Head of caudate nucleus (tissue), 42 donors: ENCODE data around the gene DLG2.
"Not testable (repeated sequence)": the region's sequence is repeated elsewhere in the genome, so short reads cannot be mapped to it uniquely, and the experiment has no call there.

Experiments
- DNase-seq, 42 donors: peaks; one replicate each; pipeline versions ENCODE4 v3.0.0 to v3.0.0-alpha.2; 2020 to 2021; ENCODE audit warnings: mixed read lengths in 7 of 42
- intact Hi-C: fragments of 100-400 bp; cut with DNase I; formaldehyde crosslinking; loops from one replicate; pipeline ENCODE4 v1.15.0; 2022

Gene DLG2

DNA sequence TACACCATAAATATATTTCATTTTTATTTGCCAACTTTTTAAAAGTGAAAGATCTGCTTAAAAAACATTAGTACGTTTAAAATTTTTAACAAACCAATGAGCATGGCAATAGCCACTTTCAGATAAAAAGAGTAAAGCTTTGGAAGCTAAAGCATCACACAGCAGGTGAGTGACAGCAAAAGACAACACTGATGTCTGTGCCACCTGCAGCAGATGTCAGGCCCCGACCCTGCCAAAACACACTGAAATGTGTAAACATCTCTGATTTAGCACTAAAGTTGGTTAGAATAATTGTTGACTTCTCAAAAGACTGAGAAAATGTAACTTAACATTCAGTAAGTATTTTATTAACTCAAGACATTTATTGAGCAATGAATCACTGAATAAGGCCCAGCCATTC, 232.9 kb downstream of the DLG2 start:
- DNase-seq = no peak
- intact Hi-C loops = no loop called here

- no peak for DNase-seq
- intact Hi-C loops = no loop called here
Observed at GRCh38 chr11:85391141-85391540, 236.0 kb downstream of the DLG2 start.

GRCh38 chr11:85385547-85385946, 241.6 kb downstream of the DLG2 start:
- DNase-seq = no peak
- intact Hi-C loops = no loop called here

GRCh38 chr11:85385111-85385510, 242.0 kb downstream of the DLG2 start:
- DNase-seq = no peak
- intact Hi-C loops = no loop called here

DNA sequence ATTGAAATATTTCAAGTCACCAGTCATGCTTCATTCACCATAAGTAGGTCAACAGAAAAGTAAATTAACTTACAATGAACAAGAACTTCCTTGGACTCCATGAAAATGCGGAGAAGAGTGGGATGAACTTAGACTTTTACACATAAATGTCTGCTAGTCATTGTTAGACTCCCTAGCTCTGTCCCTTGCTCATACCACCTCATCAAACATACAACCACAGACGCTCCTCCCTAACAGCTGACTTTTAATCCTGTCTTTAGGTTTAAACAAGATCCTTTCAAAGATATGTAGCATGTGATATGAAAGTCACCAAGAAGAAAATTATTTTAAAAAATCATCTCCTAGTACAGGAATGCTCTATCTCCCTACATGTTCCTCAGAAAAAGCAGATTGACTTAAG, 248.1 kb downstream of the DLG2 start:
- no peak for DNase-seq
- intact Hi-C loops = no loop called here

DNA sequence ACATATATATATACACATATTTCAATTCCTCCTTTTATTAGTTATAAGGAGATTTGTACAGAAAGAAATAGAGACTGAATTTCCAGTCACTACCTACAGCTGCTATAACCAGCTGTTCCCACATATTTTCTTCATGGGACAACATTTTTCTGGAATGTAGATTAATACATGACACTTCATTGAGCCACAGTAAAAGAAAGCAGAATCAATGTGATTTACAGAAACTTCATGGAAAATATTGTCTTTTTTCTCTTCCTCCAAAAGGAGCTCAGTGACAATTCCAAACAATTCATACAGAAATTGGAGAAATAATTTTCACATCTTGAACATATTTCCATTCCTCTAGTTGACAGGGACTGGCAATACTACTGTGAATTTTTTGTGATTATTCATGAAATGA, 249.2 kb downstream of the DLG2 start:
- DNase-seq = no peak
- intact Hi-C loops = no loop called here

DNA sequence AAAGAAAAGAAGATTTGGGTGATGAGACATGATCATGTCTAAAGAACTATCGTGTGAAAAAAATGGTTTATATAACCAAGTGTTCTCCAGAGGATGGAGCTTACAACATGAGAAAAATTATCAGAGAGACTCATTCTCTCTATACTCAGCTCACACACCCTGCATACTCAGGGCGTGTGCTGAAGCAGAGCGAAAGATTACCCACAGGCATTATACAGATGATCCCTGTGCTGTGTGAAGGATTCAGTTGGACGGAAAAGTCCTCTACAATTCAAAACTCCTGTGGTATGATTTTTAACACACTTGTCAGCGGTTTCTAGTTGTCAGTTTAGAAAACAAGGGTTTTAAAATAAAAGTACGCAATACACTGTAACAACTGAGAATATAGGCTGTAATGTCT, 267.3 kb downstream of the DLG2 start:
- intact Hi-C loops = no loop called here

GRCh38 chr11:85355921-85356320, 271.2 kb downstream of the DLG2 start:
- DNase-seq = no peak
- intact Hi-C loops = no loop called here

More for the DNA sequence above, 267.3 kb downstream of the DLG2 start:
- no peak for DNase-seq

- intact Hi-C loops, DNase-seq: not testable (repeated sequence)
Observed at GRCh38 chr11:85349539-85349938, 277.6 kb downstream of the DLG2 start.

DNA sequence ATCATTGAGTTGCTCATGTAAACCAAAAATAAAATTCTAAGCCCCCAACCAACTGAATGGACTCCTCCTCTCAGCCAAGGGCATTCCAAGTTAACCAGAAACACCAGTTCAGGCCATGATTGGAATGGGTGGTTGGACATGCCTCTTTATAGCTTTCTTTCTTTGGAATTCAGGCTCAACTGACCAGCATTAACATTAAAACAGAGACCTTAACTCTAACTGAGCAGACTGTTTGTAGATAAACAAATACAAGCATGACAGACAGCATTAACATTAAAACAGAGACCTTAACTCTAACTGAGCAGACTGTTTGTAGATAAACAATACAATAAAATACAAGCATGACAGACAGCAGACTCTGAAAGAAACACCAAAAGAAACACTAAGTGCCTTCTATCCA, 278.2 kb downstream of the DLG2 start:
- intact Hi-C loops = no loop called here
- DNase-seq = no peak

- intact Hi-C loops = no loop called here
- DNase-seq = no peak
Observed at GRCh38 chr11:85347291-85347690, 279.9 kb downstream of the DLG2 start.

DNA sequence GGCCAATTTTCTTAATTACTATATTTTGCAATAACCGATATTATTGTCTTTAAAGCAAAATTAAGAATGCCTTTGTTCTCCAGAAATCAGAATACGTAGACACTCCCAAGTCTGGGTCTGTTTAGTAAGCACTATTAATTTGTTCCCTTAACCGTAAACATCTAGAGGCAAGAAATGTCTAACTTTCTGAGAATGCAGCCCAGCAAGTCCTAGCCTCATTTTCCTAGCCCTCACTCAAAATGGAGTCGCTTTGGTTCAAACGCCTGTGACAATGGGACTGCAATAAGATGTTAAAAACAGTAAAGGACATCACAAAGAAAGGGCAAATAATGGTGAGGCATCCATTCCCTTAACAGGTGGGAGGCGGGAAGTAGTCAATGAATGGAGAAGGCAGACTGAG, 280.7 kb downstream of the DLG2 start:
- intact Hi-C loops = no loop called here
- DNase-seq = no peak

DNA sequence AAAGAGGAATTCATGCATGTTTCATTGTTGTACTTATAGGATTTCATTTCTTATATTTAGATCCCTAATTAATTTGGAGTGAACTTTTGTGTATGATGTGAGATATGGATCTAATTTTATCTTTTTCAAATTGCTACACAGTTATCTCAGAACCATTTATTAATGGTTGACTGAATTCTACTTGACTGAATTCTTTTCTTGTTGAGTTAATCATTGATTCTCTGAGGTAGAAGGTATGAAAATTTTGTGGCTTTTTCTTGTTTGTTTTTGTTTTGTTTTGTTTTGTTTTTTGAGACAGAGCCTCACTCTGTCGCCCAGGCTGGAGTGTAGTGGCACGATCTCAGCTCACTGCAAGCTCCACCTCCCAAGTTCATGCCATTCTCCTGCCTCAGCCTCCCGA, 286.3 kb downstream of the DLG2 start:
- DNase-seq, intact Hi-C loops: not testable (repeated sequence)

GRCh38 chr11:85318573-85318972, 308.6 kb downstream of the DLG2 start:
- DNase-seq = no peak
- intact Hi-C loops = no loop called here

DNA sequence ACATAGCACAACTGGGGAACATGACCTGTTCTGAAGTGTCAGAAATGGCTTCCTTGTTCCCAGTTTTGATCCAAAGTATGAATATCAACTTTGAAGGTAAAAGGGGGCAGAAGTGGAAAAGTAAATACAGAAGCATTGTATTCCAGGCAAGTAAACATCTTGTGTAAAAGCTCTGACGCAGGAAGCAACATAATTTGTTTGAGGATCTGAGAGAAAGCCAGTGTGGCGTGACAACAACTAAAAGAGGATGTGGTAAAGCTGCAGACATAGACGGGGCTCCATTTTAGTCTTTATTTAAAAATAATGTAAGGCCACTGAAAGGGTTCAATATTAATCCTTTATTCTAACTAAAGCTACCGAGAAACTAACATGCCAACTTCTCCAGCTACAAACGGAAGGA, 310.2 kb downstream of the DLG2 start:
- DNase-seq = peak in 1 of 42 donors; percentile 1
- intact Hi-C loops = no loop called here

- no peak for DNase-seq
- intact Hi-C loops = no loop called here
Observed at GRCh38 chr11:85313741-85314140, 313.4 kb downstream of the DLG2 start.

DNA sequence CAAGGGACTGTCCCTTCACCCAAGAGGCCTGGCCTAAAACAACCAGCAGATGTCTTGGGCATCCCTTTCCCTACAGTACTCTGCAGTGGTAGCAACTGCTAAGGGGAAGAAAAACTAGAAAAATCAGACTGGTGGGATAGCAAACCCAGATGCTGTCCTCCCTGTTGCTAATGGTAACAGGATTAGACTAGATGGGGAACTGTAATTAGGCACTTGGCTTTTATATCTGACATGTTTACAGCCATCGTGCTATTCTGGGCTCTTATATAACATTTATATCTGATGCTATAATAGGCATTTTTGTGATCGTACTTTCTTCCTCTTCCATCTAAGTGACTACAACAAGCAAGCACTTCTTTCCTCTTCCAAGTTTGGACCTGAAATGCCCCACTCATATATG, 316.7 kb downstream of the DLG2 start:
- peak in 3 of 42 donors; percentile 2 to 10 (median 8) for DNase-seq

DNA sequence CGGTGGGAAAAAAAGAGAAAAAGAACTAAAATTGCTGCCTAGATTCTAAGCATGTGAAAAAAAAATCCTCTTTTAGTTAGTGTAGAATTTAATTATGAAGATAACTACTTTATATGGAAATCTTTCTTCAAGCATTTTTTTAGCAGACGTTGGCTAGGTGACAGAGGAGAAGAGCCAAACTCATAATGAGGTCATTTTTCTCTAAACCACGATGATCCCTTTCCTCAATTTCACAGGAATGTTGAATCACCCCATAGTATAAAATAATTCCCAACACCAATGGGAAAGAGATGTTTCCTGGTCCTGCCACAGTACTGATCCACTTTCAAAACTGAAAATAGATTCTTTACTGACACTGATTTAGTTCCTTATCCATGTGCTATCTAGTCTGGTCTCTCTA, 319.8 kb downstream of the DLG2 start:
- intact Hi-C loops = no loop called here
- DNase-seq = no peak

More for the DNA sequence above, 316.7 kb downstream of the DLG2 start:
- intact Hi-C loops = no loop called here

DNA sequence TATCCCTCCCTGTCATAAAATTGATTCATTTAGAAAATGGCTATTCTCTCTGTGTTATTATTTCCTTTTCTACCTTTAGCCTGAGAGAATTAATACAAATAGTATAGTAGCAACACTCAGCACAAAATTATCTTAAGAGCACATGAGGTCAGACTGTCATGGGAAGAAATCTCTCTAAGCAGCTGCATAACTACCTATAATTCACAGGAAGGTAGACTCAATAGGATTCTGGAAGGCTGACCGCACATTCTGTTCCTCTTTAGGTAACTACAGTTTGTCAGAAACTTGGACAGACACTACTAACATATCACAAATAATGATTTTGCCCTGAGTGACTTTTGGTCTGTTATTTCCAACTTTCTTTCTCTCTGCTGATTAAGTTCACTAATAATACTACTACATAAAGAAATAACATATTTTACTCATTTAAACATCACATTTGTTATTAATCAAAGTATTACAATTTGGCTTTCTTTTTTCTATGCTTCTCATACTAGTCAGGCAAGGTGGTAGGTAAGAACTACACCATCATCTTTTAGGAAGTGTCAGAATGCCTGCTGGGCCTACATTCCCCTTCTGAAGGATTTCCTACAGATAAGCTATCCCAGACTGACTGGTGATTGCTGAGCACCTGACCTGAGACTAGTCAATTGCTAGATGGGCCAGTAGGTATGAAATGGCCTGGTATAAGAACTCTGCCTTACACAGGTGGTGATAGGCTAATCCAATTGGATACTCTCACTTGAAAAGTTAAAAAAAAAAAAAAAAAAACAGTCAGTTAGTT, 325.1 kb downstream of the DLG2 start:
- no peak for DNase-seq
- intact Hi-C loops = no loop called here

DNA sequence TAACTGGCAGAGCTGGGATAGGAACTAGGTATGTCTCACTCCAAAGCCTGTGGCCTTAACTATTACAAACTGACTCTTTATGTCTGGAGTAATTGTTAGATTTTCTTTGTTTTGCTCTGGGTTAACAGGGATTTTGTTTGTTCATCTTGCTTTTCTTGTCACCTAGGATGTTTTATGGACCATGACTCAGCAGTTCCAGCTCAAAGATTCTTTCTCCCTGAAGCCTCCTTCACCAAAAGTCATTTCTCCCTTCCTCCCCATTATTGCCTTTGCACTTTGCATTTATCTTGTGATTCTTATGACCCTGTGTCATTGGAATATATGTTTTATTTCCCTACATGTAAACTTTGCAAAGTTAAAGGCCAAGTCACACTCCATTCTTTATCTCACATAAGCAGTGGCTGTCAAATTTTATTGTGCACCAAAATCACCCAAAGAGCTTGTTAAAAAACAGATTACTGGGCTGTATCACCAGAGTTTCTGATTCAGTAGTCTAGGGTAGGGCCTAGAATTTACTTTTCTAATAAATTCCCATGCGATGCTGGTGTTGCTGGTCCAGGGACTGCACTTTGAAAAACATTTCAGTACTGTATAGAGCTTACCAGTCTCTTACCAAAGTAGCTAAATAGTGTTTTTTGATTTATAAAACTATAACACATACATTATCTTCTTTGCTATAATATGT, 327.7 kb downstream of the DLG2 start:
- DNase-seq = no peak
- intact Hi-C loops = no loop called here

DNA sequence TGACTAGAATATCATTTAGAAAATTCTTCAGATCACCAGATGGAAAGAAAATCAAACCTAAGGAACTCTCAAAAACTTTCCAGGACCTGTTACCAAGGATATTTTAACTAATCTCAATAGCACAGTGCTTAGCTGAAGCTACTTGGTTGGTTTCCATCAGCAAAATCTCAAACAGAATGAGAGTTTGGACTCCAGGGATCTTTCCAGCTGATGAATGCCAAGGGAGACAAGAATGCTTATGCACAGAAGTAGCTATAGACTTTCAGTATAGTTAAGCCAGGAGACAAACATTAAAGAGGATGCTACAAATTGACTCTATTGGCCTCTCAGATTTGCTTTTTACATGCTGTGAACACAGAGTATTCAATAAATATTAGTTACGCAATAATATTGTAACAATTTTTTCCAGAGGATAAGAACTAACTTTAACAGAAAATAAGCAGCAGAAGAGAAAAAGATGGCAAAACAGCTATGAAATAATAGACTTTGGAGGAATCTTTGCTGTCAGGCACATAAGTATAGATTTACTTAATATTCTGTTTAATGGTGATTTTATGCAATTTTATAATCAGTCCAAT, 331.4 kb downstream of the DLG2 start:
- intact Hi-C loops = no loop called here
- no peak for DNase-seq
